Activated CD4-positive, CD25-positive, alpha-beta regulatory T cell treated with anti-CD3 and anti-CD28 coated beads, Interleukin-2, amount 50 U/mL, for 16 hours (primary cell): ENCODE results near the gene COL4A2.
"Not testable (repeated sequence)": the region's sequence is repeated elsewhere in the genome, so short reads cannot be mapped to it uniquely, and the experiment has no call there.

Experiments
- DNase-seq: peaks from one replicate; pipeline ENCODE4 v3.0.0-alpha.2; 2020; ENCODE audit warnings: low read depth, low spot score

COL4A2 gene

DNA sequence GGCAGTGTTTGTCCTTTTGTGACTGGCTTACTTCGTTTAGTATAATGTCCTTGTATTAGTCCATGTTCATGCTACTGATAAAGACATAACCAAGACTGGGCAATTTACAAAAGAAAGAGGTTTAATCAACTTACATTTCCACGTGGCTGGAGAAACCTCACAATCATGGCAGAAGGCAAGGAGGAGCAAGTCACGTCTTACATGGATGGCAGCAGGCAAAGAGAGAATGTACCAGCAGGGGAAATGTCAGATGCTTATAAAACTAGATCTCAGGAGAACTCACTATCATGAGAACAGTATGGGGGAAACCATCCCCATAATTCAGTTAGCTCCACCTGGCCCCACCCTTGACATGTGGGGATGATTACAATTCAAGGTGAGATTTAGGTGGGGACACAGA, 14.5 kb downstream of the COL4A2 start:
- not testable (repeated sequence) for DNase-seq

DNA sequence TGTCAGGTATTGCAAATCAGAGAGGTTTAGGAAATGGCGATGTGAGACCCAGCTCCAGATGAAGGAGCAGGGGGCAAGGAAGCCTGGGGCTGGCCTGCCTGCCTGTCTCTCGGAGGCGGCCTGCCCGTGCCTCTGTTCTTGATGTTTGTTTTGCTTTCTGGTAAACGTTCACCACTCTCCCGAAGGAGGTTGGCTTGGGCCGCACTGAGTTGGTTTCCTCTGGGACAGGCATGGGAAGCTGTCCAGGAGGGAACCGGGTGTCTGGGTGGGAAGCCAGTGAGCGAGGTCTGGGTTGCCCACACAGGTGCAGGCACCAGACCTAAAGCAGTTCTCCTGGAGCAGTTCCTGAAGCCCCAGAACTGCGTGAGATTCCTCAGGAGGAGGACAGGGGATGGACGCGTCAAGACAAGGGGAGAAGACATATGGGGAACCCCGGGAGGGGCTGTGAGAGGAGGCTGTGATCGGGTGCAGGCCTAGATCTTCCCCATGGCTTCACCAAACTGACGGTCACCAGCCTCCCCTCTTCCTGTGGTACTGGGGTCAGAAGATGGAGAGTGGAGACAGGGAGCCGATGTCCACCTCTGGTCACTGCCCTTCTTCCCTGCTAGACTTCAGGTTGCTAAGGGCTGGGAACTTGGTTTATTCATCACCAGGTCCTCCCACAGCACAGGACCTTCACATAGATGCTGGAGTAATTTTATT, 15.2 kb downstream of the COL4A2 start:
- DNase-seq, result no peak

DNA sequence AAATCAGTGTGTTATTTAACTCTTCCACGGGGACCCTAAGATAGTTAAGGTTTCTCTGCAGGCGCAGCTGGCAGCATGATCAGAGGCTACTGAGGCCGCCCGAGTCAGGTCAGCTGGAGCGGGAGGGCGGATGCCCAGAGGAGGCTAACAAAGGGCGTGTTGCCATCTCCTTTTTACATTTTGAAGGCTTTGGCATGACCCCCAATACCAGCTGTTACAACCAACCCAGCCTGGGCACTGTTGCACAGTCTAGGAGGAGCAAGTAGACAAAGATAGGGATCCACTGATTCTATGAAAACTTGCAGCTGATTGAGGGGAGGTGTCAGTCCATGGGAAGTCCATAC, 15.7 kb downstream of the COL4A2 start:
- DNase-seq, result no peak

DNA sequence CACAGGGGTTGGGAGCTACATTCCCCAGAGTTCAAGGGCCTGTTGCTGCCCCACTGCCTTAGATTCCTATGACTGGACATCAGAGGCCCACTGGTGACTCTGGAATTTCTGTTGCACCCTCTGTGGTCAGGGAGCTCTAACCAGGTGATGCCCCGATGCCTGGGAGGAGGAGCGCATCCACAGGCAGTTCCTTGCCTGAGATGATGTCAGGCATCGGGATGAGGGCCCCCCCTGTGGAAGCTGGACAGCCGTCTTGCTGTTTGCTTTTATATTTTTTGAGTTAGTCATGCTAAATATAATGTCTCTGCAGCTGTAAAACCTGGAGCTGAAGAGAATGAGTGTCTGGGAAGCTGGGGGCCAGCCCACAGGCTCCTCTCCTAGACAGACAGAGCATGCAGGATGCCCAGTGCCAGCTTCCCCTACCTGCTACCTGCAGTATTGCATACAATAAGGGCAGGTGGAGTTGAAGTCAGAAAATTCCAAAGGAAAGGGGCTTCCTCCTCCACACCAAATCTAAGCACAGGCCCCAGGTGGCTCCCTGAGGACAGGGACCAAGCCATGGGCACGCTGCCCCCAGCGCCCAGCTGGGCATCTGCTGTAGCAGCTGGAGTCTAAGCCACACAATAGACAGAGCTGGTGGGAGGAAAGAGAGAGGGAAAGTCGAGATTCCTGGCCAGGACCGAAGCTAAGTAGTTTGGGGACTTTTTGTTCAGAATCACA, 16.2 kb downstream of the COL4A2 start:
- DNase-seq, result no peak

DNA sequence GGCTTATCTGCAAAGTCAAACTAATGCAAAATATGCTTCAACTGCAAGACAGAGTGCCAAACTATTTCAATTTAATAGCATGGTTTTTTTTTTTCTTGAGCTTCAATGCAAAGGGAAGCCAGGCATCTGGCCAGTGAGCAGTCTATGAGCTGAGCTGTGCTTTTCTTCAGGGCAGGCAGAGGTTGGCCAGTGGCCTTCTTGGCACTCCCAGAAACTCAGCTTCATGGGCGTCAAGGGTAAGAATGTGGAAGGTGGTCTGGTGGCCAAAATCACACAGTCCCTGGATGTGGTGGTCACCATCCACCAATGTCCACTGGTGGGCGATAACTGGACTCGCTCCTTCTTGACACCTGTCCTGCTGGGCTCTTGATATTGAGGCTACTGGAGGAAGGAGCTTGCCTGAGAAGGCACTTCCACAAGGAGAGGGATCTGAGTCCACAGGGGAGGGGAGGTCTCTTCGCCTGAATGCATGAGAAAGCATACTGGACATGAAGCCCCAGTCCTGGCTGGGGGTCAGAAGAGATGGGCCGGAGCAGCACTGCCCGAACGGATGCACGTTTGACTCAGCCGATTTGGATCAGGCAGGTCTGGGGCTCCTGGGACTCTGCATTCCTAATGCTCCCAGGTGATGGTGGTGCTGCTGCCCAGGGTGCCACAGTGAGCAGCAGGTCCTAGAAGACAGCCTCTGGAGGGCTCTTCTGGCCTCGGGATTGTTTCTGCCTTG, 17.1 kb downstream of the COL4A2 start:
- DNase-seq, result no peak

DNA sequence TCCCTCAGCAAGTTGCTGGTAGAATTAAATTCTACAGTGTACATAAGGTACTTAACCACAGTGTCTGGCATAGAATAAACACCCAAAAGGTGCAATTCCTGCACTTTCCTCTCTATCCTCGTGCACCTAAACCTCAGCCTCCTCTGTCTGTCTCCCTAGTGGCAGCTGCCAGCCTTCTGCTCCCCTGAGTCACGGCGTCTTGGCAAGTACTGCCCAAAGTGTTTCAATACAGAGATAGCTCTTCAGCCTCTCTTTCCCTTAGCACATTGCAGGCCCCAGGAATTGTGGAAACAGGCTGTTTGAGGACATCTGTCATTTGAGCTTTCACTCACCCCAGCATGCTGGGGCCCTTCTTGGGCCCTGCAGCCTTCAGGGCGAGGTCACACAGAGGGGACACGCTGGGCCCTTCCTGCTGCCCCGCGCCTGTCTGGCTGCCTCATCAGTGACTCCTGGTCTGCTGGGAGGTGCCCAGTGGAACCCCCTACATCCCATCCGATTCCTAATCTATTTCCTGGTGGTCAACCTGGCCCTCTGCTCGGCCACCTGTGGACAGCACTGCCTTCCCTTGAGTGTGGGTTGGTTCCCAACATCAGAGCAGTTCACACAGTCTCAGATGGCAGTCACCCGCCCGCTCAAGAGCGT, 19.3 kb downstream of the COL4A2 start:
- DNase-seq, result no peak

DNA sequence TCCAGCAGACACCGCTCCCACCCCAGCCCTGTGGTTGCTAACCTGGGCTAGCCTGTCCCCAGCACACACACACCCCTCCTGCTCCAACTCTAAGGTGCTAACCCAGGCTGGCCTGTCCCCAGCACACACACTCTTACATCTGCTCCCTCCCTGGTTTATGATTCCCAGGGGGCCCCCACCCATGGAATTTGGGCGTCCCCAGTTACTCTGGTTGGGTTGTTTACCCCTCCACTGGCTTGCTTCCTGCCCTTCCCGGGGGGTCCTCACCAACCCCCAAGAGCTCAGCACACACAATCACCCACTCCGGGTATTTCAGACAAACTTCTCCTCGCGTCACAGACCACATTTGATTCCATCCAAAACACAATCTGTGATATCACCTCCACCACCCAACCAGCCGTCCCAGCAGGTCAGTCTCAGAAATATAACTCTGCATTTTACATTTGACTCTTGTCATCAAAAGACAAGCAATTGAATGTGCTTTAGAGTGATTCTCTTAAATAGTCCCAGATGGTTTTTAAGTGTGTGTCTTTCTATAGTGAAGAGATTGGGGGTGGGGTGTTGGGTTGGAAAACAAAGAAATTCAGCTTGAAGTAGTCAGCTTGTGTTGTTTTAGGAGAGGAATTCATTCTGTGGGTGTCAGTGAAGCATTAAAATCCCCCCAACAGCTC, 20.1 kb downstream of the COL4A2 start:
- DNase-seq, result no peak

DNA sequence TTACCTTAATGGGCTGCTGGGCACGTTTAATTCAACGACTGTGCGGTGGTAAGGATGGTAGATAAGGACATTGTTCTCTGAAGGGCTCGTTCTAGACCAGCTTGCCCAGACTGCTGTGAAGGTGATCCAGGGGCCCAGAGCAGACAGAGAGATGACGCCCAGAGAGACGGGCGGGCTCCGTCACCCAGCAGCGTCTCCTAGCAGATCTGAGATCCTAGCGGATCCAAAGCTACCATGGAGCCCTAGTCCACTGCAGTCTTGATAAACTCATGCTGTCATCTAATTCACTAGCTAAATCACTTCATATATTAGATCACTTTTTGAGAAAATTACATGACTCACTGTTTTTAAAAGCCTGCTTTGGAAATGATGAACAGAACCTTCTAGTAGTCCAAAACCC, 21.5 kb downstream of the COL4A2 start:
- DNase-seq, result no peak

DNA sequence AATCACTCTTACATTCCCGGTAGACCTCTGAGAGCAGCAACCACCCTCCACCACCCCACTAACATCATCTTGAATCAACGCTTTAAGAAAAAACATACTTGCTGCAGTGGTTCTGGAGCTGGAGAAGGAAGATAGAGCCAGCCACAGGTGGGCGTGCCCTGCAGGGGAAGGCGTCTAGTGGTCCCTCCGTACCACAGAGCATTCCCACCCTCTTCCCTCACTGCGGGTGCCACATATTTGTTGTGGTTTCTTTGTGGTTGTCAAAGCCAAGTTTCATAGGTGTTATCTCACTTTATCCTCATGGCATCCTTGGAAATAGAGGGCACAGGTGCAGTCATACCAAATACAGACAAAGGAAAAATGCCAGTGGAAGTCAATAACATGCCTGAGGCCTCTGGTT, 22.2 kb downstream of the COL4A2 start:
- DNase-seq, result no peak

DNA sequence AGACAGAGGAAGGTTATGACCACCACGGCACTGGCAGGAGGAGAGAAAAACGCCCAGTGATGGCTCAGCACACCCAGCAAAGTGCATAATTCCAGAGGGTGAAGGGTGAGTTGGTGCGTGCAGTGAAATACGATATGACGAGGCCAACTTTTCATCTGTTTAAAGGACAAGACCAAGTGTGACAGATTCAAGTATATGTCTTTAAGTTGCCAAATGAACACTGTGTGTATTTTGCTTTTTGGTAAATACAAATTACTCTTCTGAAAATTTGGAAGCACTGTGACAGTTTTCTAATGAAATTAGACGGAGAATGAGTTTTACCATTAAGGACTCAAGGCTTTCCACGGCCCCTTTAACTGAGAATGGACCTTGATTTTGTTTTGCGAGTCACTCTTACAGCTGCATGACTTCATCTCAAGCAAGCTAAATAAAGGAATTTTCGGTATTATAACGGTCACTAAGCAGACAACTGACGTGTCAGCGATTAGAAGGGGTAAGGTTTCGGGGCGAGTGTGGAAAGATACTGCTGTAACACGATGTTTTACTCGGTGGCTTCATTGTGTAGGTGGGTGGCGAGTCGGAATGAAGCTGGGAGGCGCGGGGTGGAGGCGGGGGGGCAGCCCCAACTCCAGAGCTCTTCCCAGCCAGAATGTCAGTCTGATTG, 22.8 kb downstream of the COL4A2 start:
- DNase-seq, result no peak

DNA sequence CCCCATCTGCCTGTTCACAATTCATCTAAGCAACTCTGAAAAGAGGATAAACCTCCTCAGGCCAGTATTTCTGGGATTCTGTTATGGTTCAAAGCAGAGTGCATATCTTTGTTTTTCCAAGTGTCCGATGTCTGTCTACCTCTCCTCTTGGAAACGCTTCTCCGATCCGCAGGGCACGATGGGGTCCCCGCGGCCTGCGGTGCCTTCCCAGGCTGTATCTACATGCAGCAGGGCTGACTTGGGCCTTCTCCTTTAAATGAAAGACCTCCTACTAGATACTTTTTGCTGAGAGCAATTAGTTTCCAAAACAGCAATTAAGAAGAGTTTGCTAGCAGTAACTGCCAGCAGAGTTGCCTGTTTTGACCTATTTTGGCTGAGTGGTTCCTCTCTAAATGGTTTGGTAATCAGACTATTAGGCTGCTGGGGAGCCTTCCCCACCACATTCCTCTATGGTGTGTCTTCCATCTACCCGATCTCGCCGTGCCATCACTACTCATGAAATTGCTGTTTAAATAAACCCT, 23.5 kb downstream of the COL4A2 start:
- no peak for DNase-seq

DNA sequence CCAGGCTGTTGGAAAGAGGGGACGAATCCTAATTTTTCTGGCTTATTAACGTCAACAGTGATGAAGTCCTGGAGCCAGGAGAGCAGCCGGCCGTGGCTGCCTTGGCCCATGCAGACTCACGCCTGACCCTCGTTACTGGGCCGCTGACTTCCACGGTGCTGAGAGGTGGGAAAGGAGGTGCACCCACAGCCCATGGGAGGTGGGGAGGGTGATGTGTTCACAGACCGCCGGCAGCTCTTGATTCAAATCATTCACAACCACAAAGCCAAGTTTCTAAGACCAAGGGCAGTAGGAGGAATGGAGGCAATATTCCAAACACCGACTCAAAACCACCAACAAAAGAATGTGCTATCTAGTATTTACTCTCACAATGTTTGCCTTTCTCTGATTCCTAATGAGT, 24.3 kb downstream of the COL4A2 start:
- no peak for DNase-seq

DNA sequence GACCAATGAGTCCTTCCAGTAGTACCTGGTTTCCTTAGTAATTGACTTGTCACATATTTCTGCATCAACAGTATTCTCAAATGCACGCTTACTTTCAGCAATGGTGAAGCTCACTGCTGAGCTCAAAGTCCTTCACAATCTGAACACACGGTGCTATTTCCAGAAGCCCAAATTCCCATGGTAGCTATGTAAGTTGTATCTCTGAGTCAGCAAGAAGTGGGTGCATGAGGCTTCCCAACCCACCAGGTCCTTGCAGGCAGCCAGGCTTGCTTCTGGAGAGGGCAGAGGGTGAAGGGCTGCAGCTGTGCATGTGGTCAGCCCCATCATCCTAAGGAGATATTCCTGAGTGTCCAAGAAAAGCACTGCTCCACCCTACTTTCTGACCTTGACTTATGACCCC, 25.7 kb downstream of the COL4A2 start:
- no peak for DNase-seq

DNA sequence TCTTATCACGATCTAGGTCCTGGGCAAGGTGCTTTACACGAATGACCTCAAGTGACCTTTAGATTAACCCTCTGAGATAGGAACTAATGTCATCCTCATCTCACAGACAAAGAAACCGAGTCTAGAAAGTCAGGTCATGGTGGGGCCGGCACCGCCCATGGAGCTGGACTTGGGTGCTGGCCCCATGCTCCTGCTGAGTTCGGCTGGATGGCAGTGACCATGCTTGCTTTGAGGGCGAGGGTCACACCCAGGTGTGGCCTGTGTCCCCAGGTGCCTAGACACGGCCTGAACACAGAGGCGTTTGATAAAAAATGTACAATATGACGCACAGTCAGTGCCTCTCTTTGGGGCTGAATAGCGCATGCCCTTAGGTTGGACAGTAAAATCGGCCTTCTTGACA, 26.8 kb downstream of the COL4A2 start:
- no peak for DNase-seq

DNA sequence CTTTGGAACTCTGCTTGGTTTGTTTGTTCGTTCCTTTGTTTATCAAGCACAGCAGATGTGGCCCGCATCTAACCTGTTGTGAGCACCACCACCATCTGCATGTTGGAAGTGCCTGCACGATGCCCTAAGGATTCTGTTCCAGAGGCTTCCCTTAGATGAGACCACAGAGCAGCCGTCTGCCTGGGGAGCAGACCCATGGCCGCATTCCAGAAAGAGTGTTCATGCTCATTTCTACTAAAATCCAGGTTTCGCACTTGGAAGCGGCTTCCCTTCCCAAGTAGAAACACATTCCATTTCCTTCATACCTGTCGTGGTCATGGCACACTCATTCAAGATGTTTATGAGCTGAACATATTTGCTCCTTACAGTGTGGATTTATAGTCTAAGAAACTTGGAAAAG, 27.2 kb downstream of the COL4A2 start:
- no peak for DNase-seq

DNA sequence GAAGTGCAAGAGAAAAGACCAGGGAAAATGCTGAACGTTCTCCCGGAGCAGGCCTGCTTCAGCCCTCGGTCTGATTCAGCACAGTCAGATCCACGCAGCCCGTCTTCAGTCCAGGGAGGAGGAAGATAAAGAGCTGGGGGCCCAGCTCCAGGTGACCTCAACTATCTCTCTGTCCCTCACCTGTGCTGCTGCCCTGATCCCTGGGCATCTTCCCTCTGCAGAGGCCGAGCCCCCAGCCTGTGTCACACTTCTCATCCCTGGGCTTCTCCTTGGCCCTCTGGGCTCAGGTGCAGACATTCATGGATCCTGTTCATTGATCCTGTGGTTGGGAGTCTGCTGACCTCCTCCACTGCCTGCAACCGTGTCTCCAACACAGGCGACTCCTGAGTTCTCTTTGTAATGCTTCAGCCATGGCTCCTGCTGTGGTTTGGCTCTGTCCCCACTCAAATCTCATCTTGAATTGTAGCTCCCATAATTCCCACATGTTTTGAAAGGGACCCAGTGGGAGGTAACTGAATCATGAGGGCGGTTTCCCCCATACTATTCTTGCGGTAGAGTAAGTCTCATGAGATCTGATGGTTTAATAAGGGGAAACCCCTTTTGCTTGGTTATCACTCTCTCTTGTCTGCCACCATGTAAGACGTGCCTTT, 27.9 kb downstream of the COL4A2 start:
- DNase-seq, result no peak

DNA sequence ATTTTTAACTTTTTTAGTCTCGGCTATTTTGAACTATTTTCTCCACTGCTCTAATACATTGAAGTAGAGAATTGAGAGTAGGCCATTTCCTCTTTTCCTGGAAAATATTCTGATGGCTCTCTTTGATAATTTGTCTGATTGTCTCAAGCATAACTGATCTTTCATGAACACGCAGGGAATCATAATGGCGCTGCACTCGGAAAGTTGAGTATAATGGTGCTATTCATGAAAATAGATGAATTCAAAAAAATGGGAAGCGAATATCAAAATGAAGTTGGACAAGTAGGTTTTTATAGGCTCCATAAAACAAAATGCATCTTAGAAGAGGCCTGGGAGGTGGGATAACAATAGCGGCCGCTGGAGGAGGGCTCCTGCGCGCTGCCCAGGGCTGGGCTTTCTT, 29.0 kb downstream of the COL4A2 start:
- DNase-seq, result no peak

DNA sequence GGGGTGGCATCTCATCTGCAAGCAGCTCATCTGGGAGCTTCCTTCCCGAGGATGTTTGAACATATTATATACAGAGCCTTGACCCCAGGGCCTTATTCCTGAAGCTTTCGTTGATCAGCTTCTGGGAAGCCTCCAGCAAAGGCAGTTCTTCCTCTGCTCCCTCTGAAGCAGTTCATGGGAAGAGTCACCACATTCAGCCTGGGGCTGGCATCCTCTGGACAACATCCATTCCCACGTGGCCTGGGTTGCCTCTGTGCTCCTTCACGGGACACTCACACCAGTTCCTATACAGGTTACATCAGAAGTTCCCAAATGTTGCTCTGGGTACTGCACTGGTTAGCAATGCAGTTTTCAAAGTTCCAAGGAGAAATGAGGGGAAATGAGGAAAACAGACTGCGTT, 29.6 kb downstream of the COL4A2 start:
- no peak for DNase-seq

DNA sequence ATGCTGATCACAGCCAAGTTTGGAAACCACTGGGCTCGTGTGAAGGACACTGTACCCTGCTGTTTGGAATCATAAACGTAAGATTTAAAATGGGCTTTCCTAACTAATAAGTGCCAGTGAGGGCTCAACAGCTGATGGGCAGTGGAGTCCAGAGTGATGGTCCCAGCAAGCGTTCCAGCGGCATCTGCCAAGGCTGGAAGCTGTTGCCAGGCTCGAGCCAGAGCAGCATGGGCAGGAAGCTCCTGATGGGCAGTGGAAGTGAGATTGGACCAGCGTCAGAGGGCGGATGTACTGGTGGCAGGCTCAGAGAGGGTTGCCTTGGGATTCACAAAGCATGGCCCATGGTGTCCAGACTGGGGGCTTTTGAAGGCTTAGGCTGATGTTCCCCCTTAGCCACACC, 30.2 kb downstream of the COL4A2 start:
- no peak for DNase-seq

DNA sequence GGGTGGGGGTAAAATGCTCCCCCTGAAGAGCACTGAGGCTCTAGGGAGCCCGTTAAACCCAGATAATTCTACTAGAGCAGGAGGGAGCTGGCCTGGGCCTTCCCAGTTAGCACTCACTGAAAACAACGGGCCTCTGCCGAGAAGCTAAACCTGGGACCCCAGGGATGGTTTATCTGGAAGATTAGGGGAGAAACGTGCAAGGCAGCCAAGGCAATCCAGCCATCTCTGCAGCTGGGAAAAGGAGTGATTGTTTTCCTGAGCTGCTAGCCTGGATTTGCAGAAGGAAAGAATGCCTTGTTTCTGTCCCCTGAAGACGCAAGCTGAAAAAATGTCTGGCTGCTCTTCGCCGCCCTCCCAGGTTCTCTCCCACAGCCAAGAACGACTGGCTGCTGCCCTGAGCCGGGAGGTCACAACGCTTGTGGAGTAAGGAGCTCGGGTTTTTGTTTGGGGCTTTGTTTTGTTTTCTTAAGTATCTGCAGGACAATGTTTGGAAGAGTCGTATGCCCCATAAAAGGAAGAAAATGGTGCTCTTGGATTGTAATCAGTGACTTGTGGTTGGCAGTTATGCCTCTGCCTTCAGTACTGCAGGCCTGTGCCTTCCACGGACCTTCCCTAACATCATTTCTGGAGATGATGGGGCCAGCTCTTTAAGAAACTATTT, 31.5 kb downstream of the COL4A2 start:
- DNase-seq, result no peak
